Skeletal muscle cell (primary cell): Measurements from ENCODE around the gene ITIH6.
"Not testable (repeated sequence)": the region's sequence is repeated elsewhere in the genome, so short reads cannot be mapped to it uniquely, and the experiment has no call there.

Experiments used
- DNase-seq: peaks from one replicate; pipeline ENCODE4 v3.0.0-alpha.2; 2010; ENCODE audit warnings: low read depth
- H3K4me3 ChIP-seq: 2 replicates; pipeline ENCODE4 v1.5.1; 2011; ENCODE audit warnings: low read depth, mild to moderate bottlenecking, control low read depth, low read length, moderate library complexity

The ITIH6 gene

DNA sequence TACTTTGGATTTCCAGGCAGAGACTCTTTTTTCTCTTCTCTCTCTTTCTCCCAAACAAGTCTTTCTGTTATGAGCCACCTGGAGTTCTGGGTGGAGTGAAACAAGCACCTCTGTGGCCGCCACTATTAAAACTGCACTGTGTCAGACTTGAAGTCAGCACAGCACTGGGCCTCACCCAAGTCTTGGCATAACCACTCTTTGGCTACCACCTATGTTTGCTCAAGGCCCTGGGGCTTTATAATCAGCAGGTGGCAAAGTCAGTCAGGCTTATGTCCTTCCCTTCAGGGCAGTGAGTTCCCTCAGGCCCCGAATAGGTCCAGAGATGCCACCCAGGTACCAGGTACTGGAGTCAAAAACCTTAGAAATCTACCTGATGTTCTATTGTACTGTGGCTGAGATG lies 52.4 kb downstream of the ITIH6 start:
- DNase-seq: no peak
- H3K4me3 ChIP-seq: no peak overlapping the region

DNA sequence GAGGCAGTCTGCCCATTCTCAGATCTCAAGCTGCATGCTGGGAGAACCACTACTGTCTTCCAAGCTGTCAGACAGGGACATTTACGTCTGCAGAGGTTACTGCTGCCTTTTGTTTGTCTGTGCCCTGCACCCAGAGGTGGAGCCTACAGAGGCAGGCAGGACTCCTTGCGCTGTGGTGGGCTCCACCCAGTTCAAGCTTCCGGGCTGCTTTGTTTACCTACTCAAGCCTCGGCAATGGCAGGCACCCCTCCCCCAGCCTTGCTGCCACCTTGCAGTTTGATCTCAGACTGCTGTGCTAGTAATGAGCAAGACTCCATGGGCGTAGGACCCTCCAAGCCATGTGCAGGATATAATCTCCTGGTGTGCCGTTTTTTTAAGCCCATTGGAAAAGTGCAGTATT lies 59.5 kb downstream of the ITIH6 start:
- H3K4me3 ChIP-seq, DNase-seq: not testable (repeated sequence)

DNA sequence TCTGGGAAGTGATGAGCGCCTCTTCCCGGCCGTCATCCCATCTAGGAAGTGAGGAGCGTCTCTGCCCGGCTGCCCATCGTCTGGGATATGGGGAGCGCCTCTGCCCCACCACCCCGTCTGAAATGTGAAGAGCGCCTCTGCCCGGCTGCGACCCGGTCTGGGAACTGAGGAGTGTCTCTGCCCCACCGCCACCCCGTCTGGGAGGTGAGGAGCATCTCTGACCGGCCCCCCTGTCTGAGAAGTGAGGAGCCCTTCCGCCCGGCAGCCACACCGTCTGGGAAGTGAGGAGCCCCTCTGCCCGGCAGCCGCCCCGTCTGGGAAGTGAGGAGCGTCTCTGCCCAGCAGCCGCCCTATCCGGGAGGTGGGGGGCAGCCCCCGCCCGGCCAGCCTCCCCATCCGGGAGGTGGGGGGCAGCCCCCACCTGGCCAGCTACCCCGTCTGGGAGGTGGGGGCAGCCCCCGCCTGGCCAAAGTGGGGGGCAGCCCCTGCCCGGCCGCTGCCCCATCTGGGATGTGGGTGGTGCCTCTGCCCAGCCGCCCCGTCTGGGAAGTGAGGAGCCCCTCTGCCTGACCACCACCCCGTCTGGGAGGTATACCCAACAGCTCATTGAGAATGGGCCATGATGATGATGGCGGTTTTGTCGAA lies 61.6 kb downstream of the ITIH6 start:
- DNase-seq, H3K4me3 ChIP-seq: not testable (repeated sequence)

DNA sequence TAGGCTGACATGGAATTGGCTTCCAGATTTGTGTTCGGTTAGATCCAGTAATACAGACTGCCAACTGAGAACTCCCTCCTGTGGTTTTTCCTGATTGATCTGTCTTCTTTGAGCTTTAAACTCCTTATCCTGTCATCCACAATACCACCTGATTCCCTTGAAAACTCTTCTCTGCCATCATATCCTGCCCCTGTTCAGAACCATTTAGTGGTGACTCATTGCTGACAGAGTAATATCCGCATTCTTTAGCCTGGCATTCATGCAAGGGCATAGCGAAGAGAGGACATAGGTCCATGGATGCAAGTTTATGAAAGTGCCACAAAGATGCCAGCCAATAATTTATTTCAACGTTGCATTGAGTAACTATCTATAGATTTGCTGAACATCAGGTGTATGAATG lies 76.6 kb downstream of the ITIH6 start:
- no peak for DNase-seq

GRCh38 chrX:54715621-54716020 lies 82.4 kb downstream of the ITIH6 start:
- H3K4me3 ChIP-seq: no peak overlapping the region
- DNase-seq: no peak

More for the DNA sequence above, 76.6 kb downstream of the ITIH6 start:
- no peak overlapping the region for H3K4me3 ChIP-seq

DNA sequence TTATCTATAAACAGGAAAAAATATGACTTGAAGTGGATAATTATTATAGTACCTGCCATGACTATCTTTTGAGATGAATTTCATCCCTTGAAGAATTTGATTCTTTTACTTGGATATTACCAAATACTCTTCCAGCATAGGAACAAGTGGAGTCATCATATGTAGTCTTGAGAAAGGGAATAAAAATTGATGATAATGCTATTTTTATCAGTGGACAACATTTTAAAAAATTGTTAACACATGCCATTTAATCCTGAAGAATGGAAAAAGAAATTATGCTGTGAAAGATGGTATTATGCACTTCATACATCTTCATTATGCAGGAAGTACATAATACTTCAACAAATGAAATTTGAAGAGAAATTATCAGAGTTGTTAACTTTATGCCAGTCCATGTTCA lies 83.6 kb downstream of the ITIH6 start:
- H3K4me3 ChIP-seq: no peak overlapping the region
- DNase-seq: no peak

GRCh38 chrX:54711735-54712134 lies 86.3 kb downstream of the ITIH6 start:
- DNase-seq: no peak
- no peak overlapping the region for H3K4me3 ChIP-seq

DNA sequence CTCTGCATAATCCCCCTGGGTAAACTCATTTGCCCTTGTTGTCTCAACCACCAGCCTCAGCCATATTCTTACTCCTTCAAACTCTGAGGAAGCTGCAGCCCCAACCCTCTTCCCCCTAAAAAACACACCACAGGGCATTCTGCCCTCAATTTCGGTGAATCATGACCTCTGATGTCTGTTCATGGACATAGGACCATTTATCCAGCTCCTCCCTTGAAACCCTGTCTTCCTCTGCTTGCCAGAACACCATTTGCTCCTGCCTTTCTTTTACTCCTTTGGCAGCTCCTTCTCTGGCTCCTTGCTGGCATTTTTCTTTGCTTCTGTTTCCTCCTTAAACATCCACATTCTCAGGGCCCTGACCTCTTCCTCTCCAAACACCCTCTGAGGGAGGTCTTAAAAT lies 87.1 kb downstream of the ITIH6 start:
- no peak overlapping the region for H3K4me3 ChIP-seq
- no peak for DNase-seq

- no peak for DNase-seq
These were observed 89.7 kb downstream of the ITIH6 start for GRCh38 chrX:54708404-54708803.

More at GRCh38 chrX:54708404-54708803, 89.7 kb downstream of the ITIH6 start:
- no peak overlapping the region for H3K4me3 ChIP-seq
